Measurements from ENCODE around the gene RBM4B.
"Not testable (repeated sequence)": the region's sequence is repeated elsewhere in the genome, so short reads cannot be mapped to it uniquely, and the experiment has no call there.

RBM4B gene

GRCh38 chr11:66651016-66651415 is 26.7 kb downstream of the RBM4B start:
- no peak for DNase-seq
- intact Hi-C loops (cut with DNase I): no loop called here

- no peak for DNase-seq
- intact Hi-C loops (cut with DNase I): no loop called here
Measured at GRCh38 chr11:66649903-66650302, 27.8 kb downstream of the RBM4B start.

- intact Hi-C loops (cut with DNase I): no loop called here
- DNase-seq: no peak
Measured at GRCh38 chr11:66646828-66647227, 30.9 kb downstream of the RBM4B start.

- intact Hi-C loops (cut with DNase I): no loop called here
- no peak for DNase-seq
Measured at GRCh38 chr11:66643745-66644437, 33.8 kb downstream of the RBM4B start.

- intact Hi-C loops (cut with DNase I): no loop called here
Measured at GRCh38 chr11:66641834-66642233, 35.9 kb downstream of the RBM4B start.

GRCh38 chr11:66639814-66640340 is 37.8 kb downstream of the RBM4B start:
- intact Hi-C loops (cut with DNase I): loop anchor here (2.0 kb wide), 1 partner anchor 47 kb away; the partner anchor contains the start of genes CCDC87 and CCS
- DNase-seq: not testable (repeated sequence)

More at GRCh38 chr11:66641834-66642233, 35.9 kb downstream of the RBM4B start:
- no peak for DNase-seq

GRCh38 chr11:66639066-66639813 is 38.4 kb downstream of the RBM4B start:
- intact Hi-C loops (cut with DNase I): loop anchor here (2.0 kb wide), 1 partner anchor 46 kb away; the partner anchor contains the start of genes CCDC87 and CCS
- DNase-seq: peak in 2 of 10 donors; percentile 36 to 58

GRCh38 chr11:66638177-66639065 is 39.3 kb downstream of the RBM4B start, which contains the start of gene RBM4:
TSS of gene RBM4 (plus strand) at chr11:66638703. CDS start at chr11:66639712, 1,009 bp downstream.
- peak; percentile 97 to 100 (median 99) for DNase-seq
- intact Hi-C loops (cut with DNase I): loop anchor here (1.0 to 2.0 kb wide), 3 partner anchors 22 to 46 kb away; partner anchors contain the start of genes CCDC87, CCS, RBM14 and RBM4B

- intact Hi-C loops (cut with DNase I): loop anchor here (1.0 to 2.0 kb wide), 3 partner anchors 21 to 45 kb away; partner anchors contain the start of genes CCDC87, CCS, RBM14 and RBM4B
Measured at GRCh38 chr11:66637557-66638176, 40.0 kb downstream of the RBM4B start.

GRCh38 chr11:66636411-66636810 is 41.3 kb downstream of the RBM4B start:
- intact Hi-C loops (cut with DNase I): no loop called here
- no peak for DNase-seq

More at GRCh38 chr11:66637557-66638176, 40.0 kb downstream of the RBM4B start:
- no peak for DNase-seq

- intact Hi-C loops (cut with DNase I): no loop called here
- DNase-seq: no peak
Measured at GRCh38 chr11:66632952-66633351, 44.7 kb downstream of the RBM4B start.

- intact Hi-C loops (cut with DNase I): no loop called here
Measured at GRCh38 chr11:66631883-66632282, 45.8 kb downstream of the RBM4B start.

GRCh38 chr11:66629356-66629755 is 48.3 kb downstream of the RBM4B start:
- no peak for DNase-seq
- intact Hi-C loops (cut with DNase I): no loop called here

More at GRCh38 chr11:66631883-66632282, 45.8 kb downstream of the RBM4B start:
- no peak for DNase-seq

- no peak for DNase-seq
- intact Hi-C loops (cut with DNase I): no loop called here
Measured at GRCh38 chr11:66628061-66628603, 49.6 kb downstream of the RBM4B start.

- peak in 1 of 10 donors; percentile 32 for DNase-seq
- intact Hi-C loops (cut with DNase I): no loop called here
Measured at GRCh38 chr11:66626926-66627325, 50.8 kb downstream of the RBM4B start.

GRCh38 chr11:66626382-66626781 is 51.3 kb downstream of the RBM4B start:
- DNase-seq: peak in 1 of 10 donors; percentile 59
- intact Hi-C loops (cut with DNase I): no loop called here

- intact Hi-C loops (cut with DNase I): no loop called here
Measured at GRCh38 chr11:66625752-66626149, 51.9 kb downstream of the RBM4B start.

GRCh38 chr11:66625041-66625751 is 52.5 kb downstream of the RBM4B start:
- DNase-seq: peak in 2 of 10 donors; percentile 60 to 79
- intact Hi-C loops (cut with DNase I): no loop called here

More at GRCh38 chr11:66625752-66626149, 51.9 kb downstream of the RBM4B start:
- DNase-seq: no peak
